HG02610 (cell line): Measurements from ENCODE around the gene CFAP70.
"Not testable (repeated sequence)": the region's sequence is repeated elsewhere in the genome, so short reads cannot be mapped to it uniquely, and the experiment has no call there.

Experiments
- ATAC-seq: cut with Tn5 transposase; IDR thresholded peaks from one replicate; pipeline ENCODE4 v1.9.1; 2021; ENCODE audit warnings: mild to moderate bottlenecking, moderate library complexity; ENCODE audit not compliant: unreplicated experiment

The CFAP70 gene

GRCh38 chr10:73340121-73340520 is 18.5 kb downstream of the CFAP70 start:
- ATAC-seq = no peak

GRCh38 chr10:73339436-73339835 is 19.2 kb downstream of the CFAP70 start:
- no peak for ATAC-seq

DNA sequence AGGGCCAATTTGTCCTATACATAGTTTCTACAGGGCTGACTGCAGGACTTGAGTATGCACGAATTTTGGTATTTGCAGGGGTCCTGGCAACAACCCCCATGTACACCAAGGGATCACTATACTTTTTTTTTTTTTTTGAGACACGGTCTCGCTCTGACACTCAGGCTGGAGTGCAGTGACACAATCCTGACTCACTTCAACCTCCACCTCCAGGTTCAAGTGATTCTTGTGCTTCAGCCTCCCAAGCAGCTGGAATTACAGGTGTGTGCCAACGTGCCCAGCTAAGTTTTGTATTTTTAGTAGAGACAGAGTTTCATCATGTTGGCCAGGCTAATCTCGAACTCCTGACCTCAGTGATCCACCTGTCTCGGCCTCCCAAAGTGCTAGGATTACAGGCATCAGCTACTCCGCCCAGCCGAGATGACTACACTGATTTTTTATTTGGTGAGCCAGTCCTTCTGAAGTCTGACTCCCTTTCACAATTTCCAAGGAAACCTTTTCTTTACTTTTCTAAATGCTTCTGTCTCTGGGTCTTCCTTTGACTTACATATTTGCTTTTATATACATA is 19.8 kb downstream of the CFAP70 start:
- ATAC-seq = no peak

DNA sequence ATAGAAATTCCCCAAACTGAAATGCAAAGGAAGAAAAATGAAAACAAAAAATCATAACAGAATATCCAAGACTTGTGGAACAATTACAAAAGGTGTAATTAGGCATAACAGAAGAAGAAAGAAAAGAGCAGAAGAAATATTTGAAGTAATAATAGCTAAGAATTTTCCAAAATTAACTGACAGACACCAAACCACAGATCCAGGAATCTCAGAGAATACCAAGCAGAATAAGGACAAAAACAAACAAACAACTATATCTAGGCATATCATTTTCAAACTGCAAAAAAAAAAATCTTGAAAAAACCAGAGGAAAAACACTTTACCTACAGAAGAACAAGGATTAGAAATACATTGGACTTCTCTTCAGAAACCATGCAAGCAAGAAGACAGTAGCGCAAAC is 25.5 kb downstream of the CFAP70 start:
- no peak for ATAC-seq

- no peak for ATAC-seq
Measured at GRCh38 chr10:73332379-73332778, 26.3 kb downstream of the CFAP70 start.

DNA sequence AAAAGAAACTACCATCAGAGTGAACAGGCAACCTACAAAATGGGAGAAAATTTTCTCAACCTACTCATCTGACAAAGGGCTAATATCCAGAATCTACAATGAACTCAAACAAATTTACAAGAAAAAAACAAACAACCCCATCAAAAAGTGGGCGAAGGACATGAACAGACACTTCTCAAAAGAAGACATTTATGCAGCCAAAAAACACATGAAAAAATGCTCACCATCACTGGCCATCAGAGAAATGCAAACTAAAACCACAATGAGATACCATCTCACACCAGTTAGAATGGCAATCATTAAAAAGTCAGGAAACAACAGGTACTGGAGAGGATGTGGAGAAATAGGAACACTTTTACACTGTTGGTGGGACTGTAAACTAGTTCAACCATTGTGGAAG is 30.1 kb downstream of the CFAP70 start:
- ATAC-seq = not testable (repeated sequence)

DNA sequence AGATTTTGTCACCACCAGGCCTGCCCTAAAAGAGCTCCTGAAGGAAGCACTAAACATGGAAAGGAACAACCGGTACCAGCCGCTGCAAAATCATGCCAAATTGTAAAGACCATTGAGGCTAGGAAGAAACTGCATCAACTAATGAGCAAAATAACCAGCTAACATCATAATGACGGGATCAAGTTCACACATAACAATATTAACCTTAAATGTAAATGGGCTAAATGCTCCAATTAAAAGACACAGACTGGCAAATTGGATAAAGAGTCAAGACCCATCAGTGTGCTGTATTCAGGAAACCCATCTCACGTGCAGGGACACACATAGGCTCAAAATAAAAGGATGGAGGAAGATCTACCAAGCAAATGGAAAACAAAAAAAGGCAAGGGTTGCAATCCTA is 33.4 kb downstream of the CFAP70 start:
- not testable (repeated sequence) for ATAC-seq

GRCh38 chr10:73323582-73323981 is 35.1 kb downstream of the CFAP70 start:
- not testable (repeated sequence) for ATAC-seq

DNA sequence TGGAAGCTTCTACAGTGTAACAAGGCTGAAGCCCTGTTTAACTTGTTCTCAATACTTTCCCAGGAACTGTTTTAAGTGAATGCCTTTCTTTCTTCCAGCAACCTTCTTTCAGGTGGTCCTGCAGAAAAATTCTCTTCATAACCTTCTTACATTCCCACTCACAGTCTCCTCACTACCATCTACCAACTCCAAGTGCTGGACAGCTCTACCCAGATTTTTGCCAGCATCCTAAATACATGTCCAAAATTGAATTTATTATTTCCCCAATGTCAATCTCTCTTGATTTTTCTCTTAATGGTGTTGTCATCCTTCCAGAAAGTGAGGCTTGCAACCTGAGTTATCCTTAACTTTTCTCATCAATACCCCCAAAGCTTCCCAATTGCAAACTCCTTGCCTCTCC is 48.2 kb downstream of the CFAP70 start:
- ATAC-seq = no peak

GRCh38 chr10:73307203-73307800 is 51.4 kb downstream of the CFAP70 start:
- no peak for ATAC-seq

DNA sequence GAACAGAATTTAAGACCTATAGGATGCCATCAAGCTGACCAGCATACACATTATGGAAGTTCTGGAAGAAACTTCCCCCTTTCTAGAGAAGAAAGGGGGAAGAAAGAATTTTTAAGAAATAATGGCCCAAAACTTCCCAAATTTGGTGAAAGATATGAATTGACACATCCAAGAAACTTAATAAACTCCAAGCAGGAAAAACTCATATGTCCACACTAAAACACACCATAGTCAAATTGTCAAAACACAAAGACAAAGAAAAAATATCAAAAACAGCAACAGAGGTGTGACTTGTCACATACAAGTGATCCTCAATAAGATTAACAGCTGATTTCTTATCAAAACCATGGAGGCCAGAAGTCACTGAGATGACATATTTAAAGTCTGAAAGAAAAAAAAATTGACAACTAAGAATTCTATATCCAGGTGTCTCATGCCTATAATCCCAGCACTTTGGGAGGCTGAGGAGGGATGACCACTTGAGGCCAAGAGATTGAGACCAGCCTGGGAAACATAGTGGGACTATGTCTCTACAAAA is 52.4 kb downstream of the CFAP70 start:
- ATAC-seq = no peak

GRCh38 chr10:73296946-73297345 is 61.7 kb downstream of the CFAP70 start:
- no peak for ATAC-seq

- ATAC-seq = no peak
Measured at GRCh38 chr10:73293461-73293860, 65.2 kb downstream of the CFAP70 start.

GRCh38 chr10:73289958-73290357 is 68.7 kb downstream of the CFAP70 start:
- ATAC-seq = no peak

DNA sequence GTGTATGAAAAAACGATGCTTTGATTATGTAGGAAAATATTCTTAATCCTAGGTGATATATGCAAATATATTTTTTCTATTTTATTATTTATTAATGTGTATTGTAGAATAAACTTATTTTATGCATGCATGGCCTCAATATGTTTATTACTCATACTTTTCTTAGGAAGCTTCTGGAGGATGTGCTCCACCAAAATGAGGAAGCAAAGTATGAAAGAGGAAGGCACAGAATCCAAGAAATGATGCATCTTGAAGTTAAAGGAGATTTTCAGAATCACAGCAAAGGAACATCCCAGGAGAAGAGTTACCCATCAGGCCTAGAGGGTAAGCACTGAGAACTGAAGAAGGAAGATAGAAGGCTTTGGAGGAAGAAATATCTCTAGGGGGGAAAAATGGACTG is 71.2 kb downstream of the CFAP70 start:
- no peak for ATAC-seq

GRCh38 chr10:73281097-73281496 is 77.6 kb downstream of the CFAP70 start:
- no peak for ATAC-seq

DNA sequence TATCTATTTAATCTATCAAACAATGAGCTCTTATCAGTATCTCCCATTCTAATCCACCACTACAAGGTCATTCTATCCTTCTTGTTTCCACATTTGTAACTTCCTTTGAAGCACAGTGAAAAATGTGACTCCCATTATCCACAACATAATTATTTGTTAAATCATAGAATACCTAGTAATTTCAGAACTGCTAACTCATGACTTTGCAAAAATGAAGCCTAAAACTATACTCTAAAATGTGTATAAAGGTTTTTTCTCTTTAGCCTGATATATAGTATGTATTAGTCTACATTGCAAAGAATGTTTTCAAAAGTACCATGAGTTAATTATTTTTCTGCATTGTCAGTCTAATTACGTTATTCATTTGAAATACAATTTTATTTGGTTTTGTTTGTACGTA is 94.2 kb downstream of the CFAP70 start:
- ATAC-seq = no peak

DNA sequence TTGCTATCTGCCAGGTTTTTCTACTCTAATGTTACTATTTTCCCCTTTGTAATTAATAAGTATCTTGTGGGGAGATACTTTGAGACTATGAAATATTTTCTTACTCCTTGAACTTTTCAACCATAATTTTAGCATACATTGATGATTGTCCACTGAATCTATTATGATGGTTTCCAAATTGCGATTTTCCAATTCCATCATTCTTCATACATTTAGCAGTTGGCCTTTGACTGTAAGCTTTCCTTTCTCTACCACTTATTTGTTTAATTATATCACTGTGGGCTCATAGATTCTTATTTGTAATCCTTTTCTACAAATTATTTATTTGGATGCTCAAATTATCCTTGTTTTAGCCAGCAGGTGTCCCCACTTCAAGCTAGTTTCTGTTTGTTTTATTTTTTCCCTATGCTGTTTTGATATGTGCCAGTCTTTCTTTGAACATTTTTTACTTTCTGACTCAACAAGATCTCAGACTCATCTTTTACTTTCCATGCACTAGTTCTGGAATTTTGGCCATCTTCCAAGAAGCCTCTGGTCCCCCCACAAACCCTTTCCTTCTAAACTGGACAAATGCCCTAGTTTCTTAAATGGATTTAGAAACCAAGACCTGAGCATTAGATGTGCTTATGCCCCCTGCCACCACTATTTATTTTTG is 94.8 kb downstream of the CFAP70 start:
- ATAC-seq = no peak

DNA sequence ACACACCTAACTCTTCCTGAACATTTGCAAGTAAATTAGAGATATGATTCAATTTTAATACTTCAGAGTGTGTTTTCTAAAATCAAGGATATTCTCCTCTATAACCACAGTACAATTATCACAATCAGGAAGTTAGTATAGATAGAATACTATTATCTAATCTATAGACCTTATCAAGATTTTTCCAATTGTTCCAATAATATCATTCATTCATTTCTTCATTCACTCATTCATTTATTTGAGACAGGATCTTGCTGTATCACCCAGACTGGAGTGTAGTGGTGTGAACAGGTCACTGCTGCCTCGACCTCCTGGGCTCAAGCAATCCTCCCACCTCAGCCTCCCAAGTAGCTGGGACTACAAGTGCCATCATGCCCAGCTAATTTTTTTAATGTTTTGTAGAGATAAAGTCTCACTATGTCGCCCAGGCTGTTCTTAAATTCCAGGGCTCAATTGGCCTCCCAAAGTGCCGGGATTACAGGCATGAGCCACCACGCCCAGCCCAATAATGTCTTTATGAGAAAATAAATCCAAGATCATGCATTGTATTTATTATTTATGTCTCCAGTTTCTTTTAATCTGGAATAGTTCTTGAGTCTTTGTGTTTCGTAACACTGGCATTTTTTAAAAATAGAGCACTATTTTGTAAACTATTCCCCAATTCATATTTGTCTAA is 95.6 kb downstream of the CFAP70 start:
- ATAC-seq = no peak

DNA sequence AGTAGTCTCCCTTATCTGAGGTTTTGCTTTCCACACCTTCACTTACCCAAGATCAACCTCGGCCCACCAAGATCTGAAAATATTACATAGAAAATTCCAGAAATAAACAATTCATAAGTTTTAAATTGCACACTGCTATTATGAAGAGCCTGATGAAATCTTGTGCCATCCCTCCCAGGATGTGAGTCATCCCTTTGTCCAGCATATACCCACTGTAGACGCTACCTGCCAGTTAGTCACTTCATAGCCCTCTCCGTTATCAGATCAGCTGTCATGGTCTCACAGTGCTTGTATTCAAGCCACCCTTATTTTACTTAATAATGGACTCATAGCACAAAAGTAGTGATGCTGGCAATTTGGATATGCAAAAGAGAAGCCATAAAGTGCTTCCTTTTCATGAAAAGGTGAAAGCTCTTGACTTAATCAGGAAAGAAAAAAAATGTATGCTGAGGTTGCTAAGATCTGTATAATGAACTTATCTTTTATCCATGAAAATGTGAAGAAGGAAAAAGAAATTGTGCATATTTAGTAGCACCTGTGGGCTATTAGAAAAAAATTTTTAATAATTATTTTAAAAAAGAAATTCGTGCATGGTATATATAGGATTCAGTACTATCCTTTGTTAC is 96.4 kb downstream of the CFAP70 start:
- no peak for ATAC-seq

- no peak for ATAC-seq
Measured at GRCh38 chr10:73261362-73261995, 97.2 kb downstream of the CFAP70 start.
